T-helper 1 cell (primary cell): Measurements from ENCODE around the gene C10orf143.

Experiments
- DNase-seq, 5 donors: peaks; one replicate each; pipeline ENCODE4 v3.0.0-alpha.2; 2012 to 2020

The C10orf143 gene

GRCh38 chr10:130052193-130052592 lies 58.4 kb downstream of the C10orf143 start:
- DNase-seq: no peak

GRCh38 chr10:130050721-130051120 lies 59.9 kb downstream of the C10orf143 start:
- DNase-seq: no peak

GRCh38 chr10:130049987-130050386 lies 60.6 kb downstream of the C10orf143 start:
- no peak for DNase-seq

GRCh38 chr10:130049244-130049643 lies 61.4 kb downstream of the C10orf143 start:
- DNase-seq: no peak

- no peak for DNase-seq
Observed at GRCh38 chr10:130048081-130048480, 62.5 kb downstream of the C10orf143 start.

GRCh38 chr10:130047336-130047735 lies 63.3 kb downstream of the C10orf143 start:
- DNase-seq: no peak

GRCh38 chr10:130046591-130046990 lies 64.0 kb downstream of the C10orf143 start:
- no peak for DNase-seq

GRCh38 chr10:130045801-130046321 lies 64.8 kb downstream of the C10orf143 start:
- DNase-seq: no peak

GRCh38 chr10:130045091-130045652 lies 65.5 kb downstream of the C10orf143 start:
- no peak for DNase-seq

- no peak for DNase-seq
Observed at GRCh38 chr10:130044067-130045061, 66.3 kb downstream of the C10orf143 start.

- DNase-seq: no peak
Observed at GRCh38 chr10:130043491-130043890, 67.1 kb downstream of the C10orf143 start.

- DNase-seq: no peak
Observed at GRCh38 chr10:130042381-130042780, 68.2 kb downstream of the C10orf143 start.

GRCh38 chr10:130041451-130042371 lies 68.9 kb downstream of the C10orf143 start:
- no peak for DNase-seq

GRCh38 chr10:130040817-130041330 lies 69.8 kb downstream of the C10orf143 start:
- DNase-seq: no peak

- no peak for DNase-seq
Observed at GRCh38 chr10:130040351-130040750, 70.3 kb downstream of the C10orf143 start.

GRCh38 chr10:130039141-130039540 lies 71.5 kb downstream of the C10orf143 start:
- DNase-seq: no peak

GRCh38 chr10:130038611-130039109 lies 72.0 kb downstream of the C10orf143 start:
- DNase-seq: no peak

GRCh38 chr10:130038019-130038555 lies 72.5 kb downstream of the C10orf143 start:
- no peak for DNase-seq

- no peak for DNase-seq
Observed at GRCh38 chr10:130037169-130037661, 73.4 kb downstream of the C10orf143 start.

GRCh38 chr10:130036296-130037065 lies 74.1 kb downstream of the C10orf143 start:
- DNase-seq: no peak

GRCh38 chr10:130029209-130029608 lies 81.4 kb downstream of the C10orf143 start:
- no peak for DNase-seq
